Esophagus muscularis mucosa (tissue), 4 donors: ENCODE data around the gene NAV1. TPM values are rescaled to one million over a fixed set of nuclear protein-coding genes. Genes with fewer than 3 reads are reported as not detected.

Experiments used
- DNase-seq: peaks from one replicate; pipeline ENCODE4 v3.0.0-alpha.2; 2017; ENCODE audit errors: extremely low spot score
- H3K27ac ChIP-seq, 4 donors: fragments of 200-600 bp; sonication (generic); replicated peaks in 1 of 4; 1 replicate in 3 of 4; 2 replicates in 1 of 4; pipeline ENCODE4 v1.5.1; 2016 to 2019; ENCODE audit warnings: mild to moderate bottlenecking in 1 of 4
- H3K27me3 ChIP-seq, 4 donors: fragments of 200-600 bp; sonication (generic); one replicate each; pipeline versions ENCODE4 v1.5.1 to v1.6.0; 2016 to 2019
- H3K36me3 ChIP-seq, 4 donors: fragments of 200-600 bp; sonication (generic); one replicate each; pipeline ENCODE4 v1.5.1; 2016 to 2019
- H3K4me1 ChIP-seq, 4 donors: fragments of 200-600 bp; sonication (generic); one replicate each; pipeline ENCODE4 v1.5.1; 2016 to 2019
- H3K4me3 ChIP-seq, 4 donors: fragments of 200-600 bp; sonication (generic); 1 replicate in 2 of 4; 2 replicates in 2 of 4; pipeline ENCODE4 v1.5.1; 2016 to 2019; ENCODE audit warnings: mild to moderate bottlenecking in 4 of 4, moderate library complexity in 1 of 4
- H3K9me3 ChIP-seq, 4 donors: fragments of 200-600 bp; sonication (generic); 1 replicate in 3 of 4; 2 replicates in 1 of 4; pipeline ENCODE4 v1.5.1; 2016 to 2019
- CTCF ChIP-seq, 3 experiments: fragments of 200-600 bp in 2 of 3; fragments of 450-650 bp in 1 of 3; sonication (generic) in 2 of 3; IDR thresholded peaks; one replicate each; pipeline ENCODE4 v1.5.1; 2017 to 2019; ENCODE audit warnings: antibody characterized with exemption in 3 of 3, mild to moderate bottlenecking in 2 of 3, moderate library complexity in 1 of 3
- EP300 ChIP-seq: sonication (generic); formaldehyde crosslinking; IDR thresholded peaks from one replicate; pipeline ENCODE4 v1.6.1; 2017; ENCODE audit warnings: antibody characterized with exemption
- POLR2A ChIP-seq: fragments of 450-650 bp; IDR thresholded peaks from one replicate; pipeline ENCODE4 v1.6.1; 2017; ENCODE audit warnings: antibody characterized with exemption, moderate library complexity, mild to moderate bottlenecking, low read depth
- POLR2AphosphoS5 ChIP-seq, 2 donors: sonication (generic); formaldehyde crosslinking; IDR thresholded peaks; one replicate each; pipeline ENCODE4 v1.6.1; 2017; ENCODE audit warnings: antibody characterized with exemption in 2 of 2
- WGBS: methylation state at CpG from one replicate; pipeline ENCODE4 v1.1.5; 2018; 5-methylcytosine and 5-hydroxymethylcytosine counted together
- intact Hi-C: fragments of 100-400 bp; cut with DNase I; formaldehyde crosslinking; loops from one replicate; pipeline ENCODE4 v1.15.1; 2023
- total RNA-seq, 4 donors: library from RNA; depleted of rRNA; stranded (reverse); fragments of >200 nt; gene quantifications; one replicate each; pipeline versions ENCODE4 v1.1.0 to v1.2.1, GENCODE V29; 2016

Gene NAV1
- total RNA-seq, 4 donors from 2014 or later: 12.9 to 35.5 (median 21.9) TPM

- peaks cover 71 to 93% (median 92%) of the 10 kb centered on the region in 4 donors for H3K4me1 ChIP-seq
- peak overlapping the region; percentile 93 to 99 (median 97) for H3K27ac ChIP-seq
- peaks cover 0 to 4% (median 1%) of the 10 kb centered on the region in 4 donors for H3K36me3 ChIP-seq
- no peaks in the 10 kb centered on the region for H3K9me3 ChIP-seq
- WGBS: 47% methylated on average over 3 of the region's 3 CpGs
- no peaks in the 10 kb centered on the region for H3K27me3 ChIP-seq
- no peak for DNase-seq
- no peak for TF ChIP-seq POLR2A
- no peak for TF ChIP-seq CTCF (IDR thresholded peaks at IDR 0.05)
- TF ChIP-seq EP300: no peak
- no peak for TF ChIP-seq POLR2AphosphoS5 (IDR thresholded peaks at IDR 0.05)
- intact Hi-C loops: no loop called here
- peak overlapping the region; percentile 74 to 88 (median 80) for H3K4me3 ChIP-seq
These were observed 34.7 kb upstream of the NAV1 start for GRCh38 chr1:201504179-201504631.

DNA sequence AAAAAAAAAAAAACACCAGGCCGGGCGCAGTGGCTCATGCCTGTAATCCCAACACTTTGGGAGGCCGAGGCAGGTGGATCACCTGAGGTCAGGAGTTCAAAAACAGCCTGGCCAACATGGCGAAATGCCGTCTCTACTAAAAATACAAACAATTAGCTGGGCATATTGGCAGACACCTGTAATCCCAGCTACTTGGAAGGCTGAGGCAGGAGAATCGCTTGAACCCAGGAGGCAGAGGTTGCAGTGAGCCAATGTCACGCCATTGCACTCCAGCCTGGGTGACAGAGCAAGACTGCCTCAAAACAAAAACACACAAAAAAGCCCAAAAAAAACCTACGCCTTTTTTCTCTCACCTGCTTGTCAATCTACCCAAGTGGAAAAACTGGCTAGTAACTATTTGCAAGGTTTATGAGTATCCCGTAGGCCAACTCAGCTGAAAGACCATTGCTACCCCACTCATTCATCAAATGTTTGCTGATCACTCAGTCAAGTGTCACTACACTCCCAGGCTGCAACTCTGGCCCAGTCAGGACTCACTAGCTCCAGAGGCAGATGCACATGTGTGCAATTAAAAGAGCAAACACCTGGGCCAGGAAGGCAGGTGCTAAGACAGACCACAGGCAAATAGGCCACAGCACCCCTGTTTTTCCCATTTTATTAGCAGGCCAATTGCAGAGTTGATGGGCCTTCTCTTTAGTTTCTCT is 34.0 kb upstream of the NAV1 start:
- peaks cover 64 to 93% (median 91%) of the 10 kb centered on the region in 4 donors for H3K4me1 ChIP-seq
- peaks cover 0 to 4% (median 1%) of the 10 kb centered on the region in 4 donors for H3K36me3 ChIP-seq
- no peak for DNase-seq
- intact Hi-C loops: no loop called here
- H3K4me3 ChIP-seq: peak overlapping the region; percentile 74 to 88 (median 80)
- H3K27ac ChIP-seq: peak overlapping the region; percentile 93 to 99 (median 97)
- no peaks in the 10 kb centered on the region for H3K27me3 ChIP-seq
- 46% methylated on average over 9 of the region's 9 CpGs for WGBS
- H3K9me3 ChIP-seq: no peaks in the 10 kb centered on the region
- no peak for TF ChIP-seq POLR2AphosphoS5 (IDR thresholded peaks at IDR 0.05)
- peak; percentile 11 for TF ChIP-seq POLR2A
- TF ChIP-seq CTCF (IDR thresholded peaks at IDR 0.05): no peak
- TF ChIP-seq EP300: no peak

DNA sequence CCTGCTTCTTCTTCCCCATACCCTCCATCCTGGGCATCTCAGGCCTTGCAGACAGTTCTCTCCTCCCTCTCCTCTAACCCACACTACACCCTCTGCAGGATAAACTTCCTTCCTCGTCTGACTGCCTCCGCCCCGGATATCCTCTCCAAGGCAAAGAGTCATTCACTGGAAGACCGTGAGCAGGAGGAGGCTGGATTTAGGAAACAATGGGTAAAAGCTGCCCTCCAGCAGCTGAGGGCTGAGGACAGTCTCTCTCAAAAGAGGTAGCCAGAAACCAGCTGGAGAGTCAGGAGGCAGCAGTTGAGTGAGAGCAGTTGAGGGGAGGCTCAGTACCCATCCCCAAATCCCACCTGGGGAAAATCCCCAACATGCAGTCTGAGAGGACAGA is 33.4 kb upstream of the NAV1 start:
- intact Hi-C loops: no loop called here
- H3K4me3 ChIP-seq: peak overlapping the region; percentile 74 to 88 (median 80)
- H3K4me1 ChIP-seq: peaks cover 58 to 87% (median 86%) of the 10 kb centered on the region in 4 donors
- no peaks in the 10 kb centered on the region for H3K27me3 ChIP-seq
- WGBS: 11% methylated on average over 4 of the region's 4 CpGs
- peak overlapping the region; percentile 93 to 99 (median 97) for H3K27ac ChIP-seq
- DNase-seq: no peak
- peak in 1 of 2 donors; percentile 75 for TF ChIP-seq POLR2AphosphoS5 (IDR thresholded peaks at IDR 0.05)
- no peak for TF ChIP-seq EP300
- no peaks in the 10 kb centered on the region for H3K9me3 ChIP-seq
- peaks cover 0 to 4% (median 1%) of the 10 kb centered on the region in 4 donors for H3K36me3 ChIP-seq

- no peak for TF ChIP-seq EP300
- TF ChIP-seq POLR2AphosphoS5 (IDR thresholded peaks at IDR 0.05): no peak
- no peak for TF ChIP-seq CTCF (IDR thresholded peaks at IDR 0.05)
- no peak for TF ChIP-seq POLR2A
- WGBS: 48% methylated on average over 3 of the region's 3 CpGs
- Histone ChIP-seq H3K4me1 (peaks cover 55 to 84% (median 81%) of the 10 kb centered on the region in 4 donors), H3K4me3 (peak overlapping the region; percentile 74 to 88 (median 80)), H3K27ac (peak overlapping the region; percentile 93 to 99 (median 97)), H3K36me3 (peaks cover 0 to 4% (median 1%) of the 10 kb centered on the region in 4 donors), H3K9me3 (no peaks in the 10 kb centered on the region), H3K27me3 (no peaks in the 10 kb centered on the region)
- intact Hi-C loops: no loop called here
- no peak for DNase-seq
These were observed 32.8 kb upstream of the NAV1 start for GRCh38 chr1:201506092-201506491.

DNA sequence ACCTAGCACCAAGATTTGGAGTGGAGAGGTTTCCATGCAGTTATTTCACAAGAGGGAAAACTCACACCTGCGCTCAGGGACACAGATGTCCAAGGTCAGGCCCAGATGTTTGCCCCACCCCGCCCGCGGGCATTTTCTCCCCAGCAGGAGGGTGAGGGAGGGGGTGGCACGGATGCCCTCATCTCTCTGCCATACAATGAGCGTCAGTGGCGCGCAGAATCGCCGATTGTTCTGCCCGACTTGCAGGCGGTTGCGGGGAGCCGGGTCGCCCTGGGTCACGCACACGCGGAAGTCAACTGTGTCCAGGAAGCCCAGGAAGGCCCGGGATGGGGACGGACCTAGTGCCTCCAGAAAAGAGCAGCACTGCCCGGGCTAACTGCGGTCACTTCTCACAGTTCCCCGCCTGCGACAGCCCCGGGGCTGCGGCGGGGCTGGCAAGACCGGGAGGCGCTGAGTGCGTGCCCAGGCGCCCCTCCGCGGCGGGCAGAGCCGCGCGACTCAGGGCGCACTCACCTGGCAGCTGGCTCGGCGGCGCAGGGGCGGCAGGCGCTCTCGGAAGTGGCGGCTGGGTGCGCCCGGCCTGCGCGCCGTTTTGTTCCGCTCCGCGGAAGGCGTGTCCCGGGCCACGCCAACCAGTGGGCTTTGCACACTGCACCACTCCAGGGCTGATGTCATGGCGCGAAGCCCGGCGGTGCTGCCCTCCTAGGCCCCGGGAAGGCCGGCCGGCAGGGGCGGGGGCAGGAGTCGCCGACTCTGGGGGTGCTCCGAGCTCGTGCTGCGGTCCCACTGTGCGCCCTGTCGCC is 32.2 kb upstream of the NAV1 start, which contains the start of gene CSRP1:
CSRP1 (minus strand) TSS at position 567 of the 803 bp plus-strand sequence. CDS start 10,820 bp downstream, outside the sequence.
- DNase-seq: peak; percentile 94
- 2% methylated on average over 17 of the region's 71 CpGs for WGBS
- H3K4me3 ChIP-seq: peak within 1 kb of the TSS; percentile 74 to 88 (median 80)
- peaks cover 0 to 4% (median 1%) of the 10 kb centered on the region in 4 donors for H3K36me3 ChIP-seq
- H3K27me3 ChIP-seq: no peaks in the 10 kb centered on the region
- TF ChIP-seq EP300 (no peak), POLR2AphosphoS5 (IDR thresholded peaks at IDR 0.05) (peak in 1 of 2 donors; percentile 92), POLR2A (peak; percentile 80)
- intact Hi-C loops: no loop called here
- H3K4me1 ChIP-seq: peaks cover 57 to 84% (median 81%) of the 10 kb centered on the region in 4 donors
- no peaks in the 10 kb centered on the region for H3K9me3 ChIP-seq
- peak within 1 kb of the TSS; percentile 93 to 99 (median 97) for H3K27ac ChIP-seq
